Mesendoderm (in vitro differentiated cells): ENCODE data around the gene HECTD1. TPM values are rescaled to one million over a fixed set of nuclear protein-coding genes. Genes with fewer than 3 reads are reported as not detected.

Source experiments
- DNase-seq: peaks from one replicate; pipeline ENCODE4 v3.0.0; 2013
- H2AK5ac ChIP-seq: 2 replicates; pipeline ENCODE4 v1.6.1; 2013; ENCODE audit warnings: low read length, inconsistent platforms
- H2BK120ac ChIP-seq: 2 replicates; pipeline ENCODE4 v1.6.1; 2013; ENCODE audit warnings: low read depth, mild to moderate bottlenecking, low read length, moderate library complexity, mixed read lengths
- H2BK15ac ChIP-seq: replicated peaks from 2 replicates; pipeline ENCODE4 v1.6.1; 2013; ENCODE audit warnings: low read depth, mild to moderate bottlenecking, moderate library complexity
- H2BK5ac ChIP-seq: 2 replicates; pipeline ENCODE4 v1.6.1; 2013; ENCODE audit warnings: low read length, inconsistent platforms
- H3K18ac ChIP-seq: 2 replicates; pipeline ENCODE4 v1.6.1; 2013; ENCODE audit warnings: mild to moderate bottlenecking, low read length, mixed read lengths
- H3K23ac ChIP-seq: one replicate; pipeline ENCODE4 v1.6.1; 2013; ENCODE audit warnings: low read length
- H3K27ac ChIP-seq: 2 replicates; pipeline ENCODE4 v1.5.1; 2013; ENCODE audit warnings: low read depth, mild to moderate bottlenecking, inconsistent platforms, low read length, moderate library complexity
- H3K27me3 ChIP-seq: 2 replicates; pipeline ENCODE4 v1.6.1; 2013; ENCODE audit warnings: low read length, control low read depth, mild to moderate bottlenecking, inconsistent platforms; ENCODE audit not compliant: insufficient read depth, poor library complexity
- H3K36me3 ChIP-seq: 2 replicates; pipeline ENCODE4 v1.6.1; 2013; ENCODE audit warnings: low read length, inconsistent platforms; ENCODE audit not compliant: control insufficient read depth, insufficient read depth
- H3K4ac ChIP-seq: one replicate; pipeline ENCODE4 v1.6.1; 2013; ENCODE audit warnings: low read depth, mild to moderate bottlenecking, low read length, moderate library complexity
- H3K4me1 ChIP-seq: 2 replicates; pipeline ENCODE4 v1.6.1; 2013; ENCODE audit warnings: low read depth, low read length, inconsistent platforms; ENCODE audit not compliant: control insufficient read depth
- H3K4me2 ChIP-seq: 2 replicates; pipeline ENCODE4 v1.6.1; 2013; ENCODE audit warnings: low read length
- H3K4me3 ChIP-seq: 2 replicates; pipeline ENCODE4 v1.5.1; 2013; ENCODE audit warnings: mild to moderate bottlenecking, low read length
- H3K56ac ChIP-seq: one replicate; pipeline ENCODE4 v1.6.1; 2013; ENCODE audit warnings: low read length
- H3K79me1 ChIP-seq: 2 replicates; pipeline ENCODE4 v1.6.1; 2013; ENCODE audit warnings: low read length, inconsistent platforms
- H3K79me2 ChIP-seq: 2 replicates; pipeline ENCODE4 v1.6.1; 2013; ENCODE audit warnings: mild to moderate bottlenecking, low read length; ENCODE audit not compliant: control insufficient read depth, insufficient read depth
- H3K9ac ChIP-seq: 2 replicates; pipeline ENCODE4 v1.6.1; 2013; ENCODE audit warnings: low read length, inconsistent platforms
- H4K5ac ChIP-seq: one replicate; pipeline ENCODE4 v1.6.1; 2013; ENCODE audit warnings: low read length
- H4K8ac ChIP-seq: one replicate; pipeline ENCODE4 v1.6.1; 2013; ENCODE audit warnings: low read depth, mild to moderate bottlenecking, control low read depth, low read length, moderate library complexity
- WGBS: extraction: QIAGEN DNeasy Blood & Tissue Kit; methylation state at CpG from one replicate; pipeline ENCODE4 v1.1.7; 2013; ENCODE audit warnings: low lambda C conversion rate, missing lambda C conversion rate; ENCODE audit not compliant: insufficient coverage; ENCODE audit errors: extremely low coverage; 5-methylcytosine and 5-hydroxymethylcytosine counted together
- small RNA-seq: library from polyadenylated mRNA; stranded (forward); fragments of <200 nt; extraction: miRNeasy Mini kit (QIAGEN cat#:217004); gene quantifications from one replicate; pipeline ENCODE3, GENCODE V24; 2013; ENCODE audit not compliant: insufficient read depth

Gene HECTD1

GRCh38 chr14:31051023-31051422, 156.6 kb downstream of the HECTD1 start:
- Histone ChIP-seq H3K4me3 (no peak overlapping the region), H2BK15ac (no peak overlapping the region), H4K5ac (no peak overlapping the region), H3K27ac (no peak overlapping the region), H2AK5ac (no peak overlapping the region), H3K56ac (no peak overlapping the region), H3K9ac (no peak overlapping the region), H3K27me3 (no peaks in the 10 kb centered on the region), H2BK5ac (no peak overlapping the region), H3K79me1 (no peaks in the 10 kb centered on the region), H3K4me1 (no peaks in the 10 kb centered on the region), H3K18ac (no peak overlapping the region), H2BK120ac (no peak overlapping the region), H3K36me3 (no peaks in the 10 kb centered on the region), H4K8ac (no peak overlapping the region), H3K4me2 (no peak overlapping the region), H3K4ac (no peak overlapping the region), H3K79me2 (no peaks in the 10 kb centered on the region), H3K23ac (no peak overlapping the region)
- no CpG with 5 or more reads among the region's 7 CpGs for WGBS
- DNase-seq, result no peak

Small RNA genes within 50 kb of the gene (small RNA-seq; reads per million reads assigned to genes)
- gene RF00019, result not detected
- gene RNU6-541P, result not detected
